GM12874 (cell line): ENCODE results near the gene TAF4B.

Experiments used
- TF ChIP-seq, protein P1 (sequence below): IDR thresholded peaks from 2 replicates; pipeline ENCODE4 v1.5.1; 2011; ENCODE audit warnings: low read depth, mild to moderate bottlenecking, control low read depth, low read length, moderate library complexity; ENCODE audit not compliant: insufficient read depth

Gene TAF4B

DNA sequence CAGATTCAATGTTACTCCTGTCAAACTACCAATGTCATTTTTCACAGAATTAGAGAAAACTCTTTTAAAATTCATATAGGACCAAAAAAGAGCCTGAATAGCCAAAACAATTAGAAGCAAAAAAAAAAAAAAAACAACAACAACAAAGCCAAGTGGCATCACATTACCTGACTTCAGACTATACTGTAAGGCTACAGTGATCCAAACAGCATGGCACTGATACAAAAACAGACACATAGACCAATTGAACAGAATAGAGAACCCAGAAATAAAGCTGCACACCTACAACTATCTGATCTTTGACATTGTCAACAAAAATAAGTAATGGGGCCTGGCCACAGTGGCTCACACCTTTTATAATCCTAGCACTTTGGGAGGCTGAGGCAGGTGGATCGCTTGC is 53.2 kb downstream of the TAF4B start:
- TF ChIP-seq, protein P1, sequence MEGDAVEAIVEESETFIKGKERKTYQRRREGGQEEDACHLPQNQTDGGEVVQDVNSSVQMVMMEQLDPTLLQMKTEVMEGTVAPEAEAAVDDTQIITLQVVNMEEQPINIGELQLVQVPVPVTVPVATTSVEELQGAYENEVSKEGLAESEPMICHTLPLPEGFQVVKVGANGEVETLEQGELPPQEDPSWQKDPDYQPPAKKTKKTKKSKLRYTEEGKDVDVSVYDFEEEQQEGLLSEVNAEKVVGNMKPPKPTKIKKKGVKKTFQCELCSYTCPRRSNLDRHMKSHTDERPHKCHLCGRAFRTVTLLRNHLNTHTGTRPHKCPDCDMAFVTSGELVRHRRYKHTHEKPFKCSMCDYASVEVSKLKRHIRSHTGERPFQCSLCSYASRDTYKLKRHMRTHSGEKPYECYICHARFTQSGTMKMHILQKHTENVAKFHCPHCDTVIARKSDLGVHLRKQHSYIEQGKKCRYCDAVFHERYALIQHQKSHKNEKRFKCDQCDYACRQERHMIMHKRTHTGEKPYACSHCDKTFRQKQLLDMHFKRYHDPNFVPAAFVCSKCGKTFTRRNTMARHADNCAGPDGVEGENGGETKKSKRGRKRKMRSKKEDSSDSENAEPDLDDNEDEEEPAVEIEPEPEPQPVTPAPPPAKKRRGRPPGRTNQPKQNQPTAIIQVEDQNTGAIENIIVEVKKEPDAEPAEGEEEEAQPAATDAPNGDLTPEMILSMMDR, result no peak

DNA sequence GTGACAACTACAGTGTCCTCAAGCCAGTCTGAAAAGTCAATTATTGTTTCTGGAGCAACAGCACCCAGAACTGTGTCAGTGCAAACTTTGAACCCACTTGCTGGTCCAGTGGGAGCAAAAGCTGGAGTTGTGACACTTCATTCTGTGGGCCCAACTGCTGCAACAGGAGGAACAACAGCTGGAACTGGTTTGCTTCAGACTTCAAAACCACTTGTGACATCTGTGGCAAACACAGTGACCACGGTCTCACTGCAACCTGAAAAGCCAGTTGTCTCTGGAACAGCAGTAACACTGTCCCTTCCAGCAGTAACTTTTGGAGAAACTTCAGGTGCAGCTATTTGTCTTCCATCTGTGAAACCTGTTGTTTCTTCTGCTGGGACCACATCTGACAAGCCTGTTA is 59.8 kb downstream of the TAF4B start:
- TF ChIP-seq, protein P1, result no peak

DNA sequence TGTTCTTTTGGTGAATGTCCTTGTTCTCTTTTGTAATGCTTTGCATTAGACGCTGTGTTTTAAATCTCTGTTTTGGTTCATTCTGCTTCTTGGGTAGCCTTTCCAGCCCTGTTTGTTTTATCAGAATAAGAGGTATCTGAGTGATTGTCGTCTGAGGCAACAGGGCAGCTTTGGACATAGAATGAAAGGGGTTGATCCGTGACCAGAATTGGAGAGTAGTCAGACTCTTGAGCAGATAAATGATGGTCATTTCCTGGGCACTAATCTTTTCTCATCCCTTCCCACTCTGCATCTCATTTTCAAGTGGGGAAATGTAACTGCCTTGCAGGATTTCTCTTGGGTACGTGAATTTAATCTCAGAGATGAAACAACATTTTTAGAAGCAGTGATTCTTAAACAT is 61.4 kb downstream of the TAF4B start:
- TF ChIP-seq, protein P1, result no peak

DNA sequence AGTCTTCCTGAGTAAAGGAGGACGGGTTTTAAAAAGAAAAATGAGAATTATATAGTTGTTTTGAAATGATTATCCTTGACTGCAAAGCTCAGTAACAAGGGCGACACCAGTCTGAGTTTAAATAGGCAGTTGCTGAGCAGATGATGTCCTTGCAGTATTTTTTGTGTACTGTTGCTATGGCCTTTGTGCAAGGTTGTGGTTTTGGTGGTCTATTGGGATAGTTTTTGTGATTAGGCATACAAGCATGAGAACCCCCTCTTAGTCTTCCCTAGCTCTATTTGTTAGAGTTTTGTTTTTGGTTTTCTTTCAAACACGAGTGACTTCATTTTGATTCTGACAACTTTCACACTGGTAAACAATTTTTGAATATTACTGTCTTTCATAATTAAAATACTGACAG is 64.1 kb downstream of the TAF4B start:
- TF ChIP-seq, protein P1, result no peak

DNA sequence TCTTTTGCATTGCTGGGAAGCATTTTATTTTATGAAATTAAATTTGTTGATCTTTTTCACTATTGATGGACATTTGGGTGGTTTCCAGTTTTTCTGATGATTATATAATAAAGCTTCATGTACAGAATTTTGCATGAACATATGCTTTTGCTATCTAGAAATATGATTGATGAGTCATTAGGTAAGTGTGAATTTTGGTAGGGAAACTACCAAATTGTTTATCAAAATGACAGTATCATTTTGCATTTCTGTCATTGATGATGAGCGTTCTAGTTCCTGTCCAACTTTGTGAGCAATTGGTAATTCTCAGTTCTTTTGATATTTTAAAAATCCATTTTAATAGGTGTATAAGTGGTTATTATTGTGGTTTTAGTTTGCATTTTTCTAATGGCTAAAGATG is 67.7 kb downstream of the TAF4B start:
- TF ChIP-seq, protein P1, result no peak

DNA sequence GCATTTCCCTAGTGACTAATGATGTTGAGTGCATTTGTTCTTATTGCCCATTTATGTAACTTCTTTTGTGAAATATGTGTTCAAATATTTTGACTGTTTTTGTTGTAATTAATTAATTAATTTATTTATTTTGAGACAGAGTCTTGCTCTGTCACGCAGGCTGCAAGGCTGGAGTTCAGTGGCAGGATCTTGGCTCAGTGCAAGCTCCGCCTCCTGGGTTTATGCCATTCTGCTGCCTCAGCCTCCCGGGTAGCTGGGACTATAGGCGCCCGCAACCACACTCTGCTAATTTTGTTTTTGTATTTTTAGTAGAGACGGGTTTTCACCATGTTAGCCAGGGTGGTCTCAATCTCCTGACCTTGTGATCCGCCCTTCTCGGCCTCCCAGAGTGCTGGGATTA is 71.9 kb downstream of the TAF4B start:
- TF ChIP-seq, protein P1, result no peak

DNA sequence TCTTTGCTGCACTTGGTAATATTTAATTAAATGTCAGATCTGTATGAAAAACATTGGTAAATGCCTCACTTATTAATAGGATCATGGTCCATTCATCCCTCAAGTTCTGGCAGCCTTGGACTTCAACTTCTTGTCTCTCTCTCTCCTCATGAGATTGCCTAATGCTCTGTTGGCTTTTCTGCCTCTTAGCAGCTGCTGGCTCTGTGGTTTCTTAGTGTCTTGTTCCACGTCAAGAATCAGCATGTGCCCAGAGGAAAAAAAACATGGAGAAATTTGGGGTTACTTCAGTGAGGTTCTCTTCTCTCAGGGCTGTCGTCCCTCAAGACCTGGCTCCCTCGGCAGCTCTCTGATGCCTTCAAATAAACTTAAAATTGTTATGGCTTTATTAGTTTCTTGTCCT is 75.4 kb downstream of the TAF4B start:
- TF ChIP-seq, protein P1, result no peak

DNA sequence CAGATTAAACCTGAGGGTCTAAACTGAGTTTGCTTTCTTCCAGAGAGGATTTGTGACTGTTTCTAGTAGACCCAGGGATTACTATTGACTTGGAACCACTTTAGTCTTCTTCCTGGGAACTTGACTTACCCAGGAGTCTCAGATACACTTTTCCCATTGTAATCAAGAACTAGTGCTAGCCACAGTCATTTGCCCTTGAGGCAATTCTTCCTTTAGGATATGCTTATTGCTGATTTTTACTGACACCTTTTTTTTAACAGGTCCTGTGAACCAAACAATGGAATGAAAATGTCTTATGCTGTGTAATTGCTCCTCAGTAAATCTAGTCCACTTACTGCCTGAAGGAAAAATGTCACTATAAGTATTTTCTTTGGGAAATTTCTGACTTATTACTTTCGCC is 78.3 kb downstream of the TAF4B start:
- TF ChIP-seq, protein P1, result no peak
